ENCODE measurements around the gene PAIP1.
A peak's percentile ranks its signal among the peaks of the same experiment; 100 is the strongest.

PAIP1 gene

GRCh38 chr5:43556857-43557542 is at the start of gene PAIP1:
Gene PAIP1 (minus strand): TSS chr5:43557077. CDS start chr5:43556846, 231 bp downstream.
- peak within 1 kb of the TSS; percentile 95 for H3K4me3 ChIP-seq (ENCODE audit: low read length)
- peaks cover 13% of the 10 kb centered on the region for H3K4me1 ChIP-seq (ENCODE audit: low read length)
- peaks cover 9% of the 10 kb centered on the region; the same call in 1 of the 2 replicates for H3F3A ChIP-seq (ENCODE audit: insufficient read depth, low read length)
- no peaks in the 10 kb centered on the region for H3K9me2 ChIP-seq (replicated peaks; ENCODE audit: insufficient read depth, low read length)
- H3K36me3 ChIP-seq (replicated peaks; ENCODE audit: insufficient read depth, low read length), result no peaks in the 10 kb centered on the region
- peak within 1 kb of the TSS; percentile 86 for H2AFZ ChIP-seq (ENCODE audit: low read length)
- no peaks in the 10 kb centered on the region for H3K27me3 ChIP-seq (replicated peaks; ENCODE audit: insufficient read depth, low read length)
- no peaks in the 10 kb centered on the region for H4K20me1 ChIP-seq (ENCODE audit: insufficient read depth, low read length)
- H3K9me3 ChIP-seq (replicated peaks; ENCODE audit: insufficient read depth, low read length), result no peaks in the 10 kb centered on the region
- peak within 1 kb of the TSS; percentile 86; the same call in 1 of the 2 replicates for H3K27ac ChIP-seq (ENCODE audit: low read length)
- DNase-seq, result peak; percentile 79
- peak; percentile 41 for TF ChIP-seq CTCF (IDR thresholded peaks at IDR 0.05; ENCODE audit: low read length)
- no peak for TF ChIP-seq EZH2phosphoT487 (IDR thresholded peaks at IDR 0.05; ENCODE audit: low read length)
- peaks cover 44% of the 10 kb centered on the region for H3K79me2 ChIP-seq (ENCODE audit: low read length)
- H3K9ac ChIP-seq (ENCODE audit: low read length), result peak within 1 kb of the TSS; percentile 92
- H3K4me2 ChIP-seq (ENCODE audit: low read depth, low read length), result peak within 1 kb of the TSS; percentile 94

- H3K27ac ChIP-seq (ENCODE audit: low read length), result no peak overlapping the region
- DNase-seq, result no peak
- peaks cover 13% of the 10 kb centered on the region; the same call in 1 of the 2 replicates for H3K36me3 ChIP-seq (replicated peaks; ENCODE audit: insufficient read depth, low read length)
- H3K27me3 ChIP-seq (replicated peaks; ENCODE audit: insufficient read depth, low read length), result no peaks in the 10 kb centered on the region
- H3K9me2 ChIP-seq (replicated peaks; ENCODE audit: insufficient read depth, low read length), result no peaks in the 10 kb centered on the region
- peaks cover 95% of the 10 kb centered on the region for H3K79me2 ChIP-seq (ENCODE audit: low read length)
- no peak overlapping the region for H3K9ac ChIP-seq (ENCODE audit: low read length)
- no peaks in the 10 kb centered on the region for H4K20me1 ChIP-seq (ENCODE audit: insufficient read depth, low read length)
- H3K4me1 ChIP-seq (ENCODE audit: low read length), result peaks cover 9% of the 10 kb centered on the region
- H3F3A ChIP-seq (ENCODE audit: insufficient read depth, low read length), result peaks cover 24% of the 10 kb centered on the region
- no peaks in the 10 kb centered on the region for H3K9me3 ChIP-seq (replicated peaks; ENCODE audit: insufficient read depth, low read length)
- H2AFZ ChIP-seq (ENCODE audit: low read length), result no peak overlapping the region
- no peak overlapping the region for H3K4me2 ChIP-seq (ENCODE audit: low read depth, low read length)
- no peak overlapping the region for H3K4me3 ChIP-seq (ENCODE audit: low read length)
- TF ChIP-seq EZH2phosphoT487 (IDR thresholded peaks at IDR 0.05; ENCODE audit: low read length) (no peak), CTCF (IDR thresholded peaks at IDR 0.05; ENCODE audit: low read length) (no peak), EZH2 (optimal IDR thresholded peaks at IDR 0.05; ENCODE audit: low read depth, low read length) (no peak)
Observed at GRCh38 chr5:43606351-43606750, 49.5 kb upstream of the PAIP1 start.

GRCh38 chr5:43604699-43605098 is 47.8 kb upstream of the PAIP1 start:
- Histone ChIP-seq H3K4me1 (ENCODE audit: low read length) (peaks cover 20% of the 10 kb centered on the region), H3K4me3 (ENCODE audit: low read length) (peak overlapping the region; percentile 88; the same call in 1 of the 2 replicates), H3K4me2 (ENCODE audit: low read depth, low read length) (peak overlapping the region; percentile 91; the same call in 1 of the 2 replicates), H3K9me2 (replicated peaks; ENCODE audit: insufficient read depth, low read length) (no peaks in the 10 kb centered on the region), H3K27me3 (replicated peaks; ENCODE audit: insufficient read depth, low read length) (no peaks in the 10 kb centered on the region), H3F3A (ENCODE audit: insufficient read depth, low read length) (peaks cover 25% of the 10 kb centered on the region), H3K9ac (ENCODE audit: low read length) (peak overlapping the region; percentile 94; the same call in 1 of the 2 replicates), H4K20me1 (ENCODE audit: insufficient read depth, low read length) (no peaks in the 10 kb centered on the region), H3K27ac (ENCODE audit: low read length) (peak overlapping the region; percentile 97; the same call in 1 of the 2 replicates), H3K79me2 (ENCODE audit: low read length) (peaks cover 95% of the 10 kb centered on the region), H3K9me3 (replicated peaks; ENCODE audit: insufficient read depth, low read length) (no peaks in the 10 kb centered on the region), H3K36me3 (replicated peaks; ENCODE audit: insufficient read depth, low read length) (peaks cover 13% of the 10 kb centered on the region; the same call in 1 of the 2 replicates), H2AFZ (ENCODE audit: low read length) (no peak overlapping the region)
- TF ChIP-seq CTCF (IDR thresholded peaks at IDR 0.05; ENCODE audit: low read length) (no peak), EZH2phosphoT487 (IDR thresholded peaks at IDR 0.05; ENCODE audit: low read length) (no peak), EZH2 (optimal IDR thresholded peaks at IDR 0.05; ENCODE audit: low read depth, low read length) (no peak)
- no peak for DNase-seq
